Lower lobe of right lung (tissue), 2 donors: Measurements from ENCODE around the gene TDRD12. TPM values are rescaled to one million over a fixed set of nuclear protein-coding genes. Genes with fewer than 3 reads are reported as not detected.

Source experiments
- ATAC-seq, 2 donors: fragments of 200-7000 bp; cut with Tn5 transposase; one replicate each; pipeline ENCODE4 v1.9.1; 2020 to 2022; ENCODE audit warnings: mild to moderate bottlenecking in 2 of 2, moderate library complexity in 2 of 2
- DNase-seq: peaks from one replicate; pipeline ENCODE4 v3.0.0-alpha.2; 2020
- H3K27ac ChIP-seq: fragments of 200-600 bp; one replicate; pipeline ENCODE4 v1.8.0; 2022
- H3K27me3 ChIP-seq: fragments of 200-600 bp; one replicate; pipeline ENCODE4 v1.8.0; 2022; ENCODE audit warnings: low read depth
- H3K36me3 ChIP-seq: fragments of 200-600 bp; one replicate; pipeline ENCODE4 v1.8.0; 2022; ENCODE audit warnings: mild to moderate bottlenecking
- H3K4me1 ChIP-seq: fragments of 200-600 bp; one replicate; pipeline ENCODE4 v1.8.0; 2022
- H3K4me3 ChIP-seq: fragments of 200-600 bp; one replicate; pipeline ENCODE4 v1.8.0; 2022; ENCODE audit warnings: mild to moderate bottlenecking
- H3K9me3 ChIP-seq: fragments of 200-600 bp; one replicate; pipeline ENCODE4 v1.8.0; 2022
- intact Hi-C: fragments of 100-400 bp; cut with DNase I; formaldehyde crosslinking; loops from one replicate; pipeline ENCODE4 v1.11.0; 2022
- total RNA-seq: library from RNA; stranded (reverse); fragmentation: NEBNext Ultra II Directional; extraction: Animal tissue kit (Norgen Biotek cat#: 25700); gene quantifications from one replicate; pipeline ENCODE4 v1.2.1, GENCODE V29; 2021
- TF ChIP-seq, protein P1 (sequence below): fragments of 200-600 bp; IDR thresholded peaks from one replicate; pipeline ENCODE4 v1.8.0; 2022; ENCODE audit warnings: antibody characterized with exemption, mild to moderate bottlenecking
- donor health status: DM: no; HTN: yes; CAD: no; lungs with severe emphysema.

Gene TDRD12
- total RNA-seq, 1 donor from 2014 or later, result not detected

DNA sequence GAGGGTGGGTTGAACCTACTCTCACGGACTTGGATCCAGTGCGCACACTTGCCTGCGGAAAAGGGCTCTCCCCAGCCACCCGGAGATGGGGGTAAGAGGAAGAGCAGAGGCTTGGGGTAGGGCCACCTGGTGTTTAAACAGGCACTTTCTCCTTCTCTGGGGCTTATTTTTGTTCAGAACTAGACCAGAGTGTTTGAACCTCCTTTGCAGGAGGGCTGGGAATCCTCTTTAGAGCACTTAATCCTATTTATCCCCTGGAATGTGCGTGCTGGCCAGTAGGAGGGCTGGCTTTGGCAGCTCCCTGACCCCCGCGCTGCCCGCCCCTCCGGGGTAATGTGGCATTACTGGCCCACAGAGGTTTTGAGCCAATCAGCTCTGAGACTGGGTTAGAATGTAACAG lies 41.9 kb upstream of the TDRD12 start:
- Histone ChIP-seq H3K27me3 (peaks cover 21% of the 10 kb centered on the region), H3K36me3 (no peaks in the 10 kb centered on the region), H3K4me3 (no peak overlapping the region), H3K9me3 (no peaks in the 10 kb centered on the region), H3K27ac (peak overlapping the region; percentile 28), H3K4me1 (peaks cover 23% of the 10 kb centered on the region)
- TF ChIP-seq, protein P1, sequence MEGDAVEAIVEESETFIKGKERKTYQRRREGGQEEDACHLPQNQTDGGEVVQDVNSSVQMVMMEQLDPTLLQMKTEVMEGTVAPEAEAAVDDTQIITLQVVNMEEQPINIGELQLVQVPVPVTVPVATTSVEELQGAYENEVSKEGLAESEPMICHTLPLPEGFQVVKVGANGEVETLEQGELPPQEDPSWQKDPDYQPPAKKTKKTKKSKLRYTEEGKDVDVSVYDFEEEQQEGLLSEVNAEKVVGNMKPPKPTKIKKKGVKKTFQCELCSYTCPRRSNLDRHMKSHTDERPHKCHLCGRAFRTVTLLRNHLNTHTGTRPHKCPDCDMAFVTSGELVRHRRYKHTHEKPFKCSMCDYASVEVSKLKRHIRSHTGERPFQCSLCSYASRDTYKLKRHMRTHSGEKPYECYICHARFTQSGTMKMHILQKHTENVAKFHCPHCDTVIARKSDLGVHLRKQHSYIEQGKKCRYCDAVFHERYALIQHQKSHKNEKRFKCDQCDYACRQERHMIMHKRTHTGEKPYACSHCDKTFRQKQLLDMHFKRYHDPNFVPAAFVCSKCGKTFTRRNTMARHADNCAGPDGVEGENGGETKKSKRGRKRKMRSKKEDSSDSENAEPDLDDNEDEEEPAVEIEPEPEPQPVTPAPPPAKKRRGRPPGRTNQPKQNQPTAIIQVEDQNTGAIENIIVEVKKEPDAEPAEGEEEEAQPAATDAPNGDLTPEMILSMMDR, result no peak
- intact Hi-C loops, result no loop called here
- ATAC-seq (no peak), DNase-seq (no peak)

DNA sequence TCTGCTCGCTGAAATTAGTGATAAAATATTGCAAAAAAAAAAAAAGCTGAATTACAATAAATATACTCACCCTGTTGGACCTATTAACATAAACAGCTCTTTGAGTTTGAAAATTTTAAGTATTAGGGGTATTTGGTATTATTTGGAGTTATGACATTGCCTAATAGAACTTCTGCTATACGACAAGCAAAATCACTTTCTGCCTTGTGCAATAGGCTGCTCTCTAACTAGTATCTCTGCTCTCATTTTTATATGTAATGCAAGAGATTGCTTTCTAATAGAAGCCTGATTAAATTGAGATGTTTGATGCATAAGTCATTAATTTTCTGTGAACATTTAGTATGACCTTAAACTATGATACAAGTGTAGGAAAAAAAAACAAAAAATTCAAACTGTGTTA lies 38.6 kb upstream of the TDRD12 start:
- ATAC-seq, result no peak
- H3K4me3 ChIP-seq, result no peak overlapping the region
- H3K4me1 ChIP-seq, result peaks cover 3% of the 10 kb centered on the region
- TF ChIP-seq, protein P1, result no peak
- intact Hi-C loops, result no loop called here
- H3K9me3 ChIP-seq, result no peaks in the 10 kb centered on the region
- H3K27ac ChIP-seq, result no peak overlapping the region
- H3K27me3 ChIP-seq, result peaks cover 18% of the 10 kb centered on the region
- H3K36me3 ChIP-seq, result no peaks in the 10 kb centered on the region
- no peak for DNase-seq

DNA sequence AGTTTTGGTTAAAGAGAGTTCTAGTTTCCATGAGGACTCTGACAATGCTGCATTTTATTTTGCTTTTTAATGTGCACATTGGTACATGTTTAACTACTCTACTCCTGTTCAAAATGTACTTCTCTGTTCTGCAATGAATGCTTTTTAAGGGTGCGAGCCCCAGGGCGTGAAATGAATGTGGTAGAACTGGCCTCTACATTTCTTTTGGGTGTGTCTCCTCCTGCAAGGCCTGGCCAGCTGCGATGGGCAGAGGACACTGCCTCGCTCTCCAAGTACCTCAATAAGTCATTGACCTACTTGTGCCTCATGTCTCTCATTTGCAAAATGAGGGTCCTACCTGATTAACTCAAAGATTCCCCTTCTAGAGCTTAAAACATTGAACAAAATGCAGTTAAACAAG lies 37.2 kb upstream of the TDRD12 start:
- DNase-seq, result no peak
- Histone ChIP-seq H3K27ac (peak overlapping the region; percentile 2), H3K4me3 (no peak overlapping the region), H3K27me3 (peaks cover 5% of the 10 kb centered on the region), H3K9me3 (no peaks in the 10 kb centered on the region), H3K4me1 (no peaks in the 10 kb centered on the region), H3K36me3 (no peaks in the 10 kb centered on the region)
- TF ChIP-seq, protein P1, result no peak
- intact Hi-C loops, result no loop called here
- ATAC-seq, result peak; percentile 65 to 78

- TF ChIP-seq, protein P1, result no peak
- no peak for ATAC-seq
- Histone ChIP-seq H3K9me3 (no peaks in the 10 kb centered on the region), H3K36me3 (no peaks in the 10 kb centered on the region), H3K27me3 (no peaks in the 10 kb centered on the region), H3K27ac (no peak overlapping the region), H3K4me1 (peaks cover 19% of the 10 kb centered on the region), H3K4me3 (no peak overlapping the region)
- DNase-seq, result no peak
- intact Hi-C loops, result no loop called here
Observed at GRCh38 chr19:32686847-32687475, 32.6 kb upstream of the TDRD12 start.

- peaks cover 21% of the 10 kb centered on the region for H3K4me1 ChIP-seq
- ATAC-seq, result no peak
- intact Hi-C loops, result no loop called here
- H3K36me3 ChIP-seq, result no peaks in the 10 kb centered on the region
- H3K4me3 ChIP-seq, result no peak overlapping the region
- H3K27me3 ChIP-seq, result no peaks in the 10 kb centered on the region
- no peaks in the 10 kb centered on the region for H3K9me3 ChIP-seq
- DNase-seq, result no peak
- no peak overlapping the region for H3K27ac ChIP-seq
- TF ChIP-seq, protein P1, result no peak
Observed at GRCh38 chr19:32687681-32688080, 31.9 kb upstream of the TDRD12 start.
